Measurements from ENCODE around the gene PIGS.
A peak's percentile ranks its signal among the peaks of the same experiment; 100 is the strongest.
"Not testable (repeated sequence)": the region's sequence is repeated elsewhere in the genome, so short reads cannot be mapped to it uniquely, and the experiment has no call there.

PIGS gene

DNA sequence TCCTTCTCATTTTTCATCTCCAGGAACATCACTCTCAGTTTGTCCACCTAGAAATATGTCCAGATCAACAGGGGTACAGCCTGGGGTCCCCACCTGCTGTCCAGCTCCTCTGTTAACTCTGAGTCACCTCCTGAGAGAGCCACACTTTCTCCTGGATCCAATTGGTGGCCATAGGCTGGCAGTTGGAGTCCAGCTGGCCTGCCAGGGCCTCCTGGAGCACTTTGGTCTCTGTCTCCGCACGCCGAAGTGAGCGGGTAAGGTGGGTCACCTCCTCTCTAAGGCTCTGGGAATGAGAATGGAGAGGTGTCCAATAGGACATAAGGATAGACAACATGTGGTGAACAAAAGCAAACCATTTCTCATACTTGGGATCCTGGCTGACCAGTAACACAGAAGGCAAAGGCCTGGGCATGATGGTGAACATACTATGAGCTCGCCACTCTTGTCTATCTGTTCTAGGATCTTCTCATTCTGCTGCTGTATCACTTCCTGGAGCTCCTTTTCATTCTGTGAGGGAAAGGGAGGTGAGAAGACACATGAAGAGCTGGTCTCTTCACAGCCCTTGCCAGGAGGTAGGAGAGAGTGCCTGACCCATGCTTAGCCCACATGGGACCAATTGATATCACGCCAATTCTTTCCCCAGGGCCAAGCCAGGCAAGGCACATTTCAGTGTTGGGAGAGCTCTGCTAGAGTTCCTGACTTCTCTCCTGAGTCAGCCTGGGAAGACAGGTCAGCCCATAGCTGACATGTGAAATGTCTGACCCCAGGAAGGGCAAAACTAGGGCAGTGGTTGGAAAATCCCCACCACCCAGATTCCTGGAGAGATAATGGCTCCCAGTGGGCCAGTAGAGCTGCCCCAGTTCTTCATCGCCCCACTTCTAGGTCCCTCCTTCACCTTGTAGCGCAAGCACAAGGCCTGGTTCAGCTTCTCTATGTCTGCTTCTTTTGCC, 7.2 kb upstream of the PIGS start:
- no peak for DNase-seq

DNA sequence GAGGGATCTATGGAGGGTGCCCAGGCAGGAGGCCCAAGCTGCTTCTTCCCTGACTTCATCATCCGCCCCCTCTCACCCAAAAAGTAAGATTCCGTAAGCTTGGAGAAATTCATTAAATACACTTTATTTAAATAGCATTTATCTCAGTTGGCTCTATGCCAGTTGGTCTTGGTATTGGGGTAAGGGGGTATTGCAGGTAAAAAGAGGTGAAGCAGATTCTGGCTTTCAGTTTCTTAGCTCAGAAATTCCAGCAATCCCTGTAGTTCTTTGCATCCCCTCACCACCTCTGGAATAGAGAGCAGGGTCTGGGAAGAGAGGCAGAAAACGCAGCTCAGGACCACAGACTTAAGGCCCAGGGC, 6.1 kb upstream of the PIGS start:
- DNase-seq = no peak

DNA sequence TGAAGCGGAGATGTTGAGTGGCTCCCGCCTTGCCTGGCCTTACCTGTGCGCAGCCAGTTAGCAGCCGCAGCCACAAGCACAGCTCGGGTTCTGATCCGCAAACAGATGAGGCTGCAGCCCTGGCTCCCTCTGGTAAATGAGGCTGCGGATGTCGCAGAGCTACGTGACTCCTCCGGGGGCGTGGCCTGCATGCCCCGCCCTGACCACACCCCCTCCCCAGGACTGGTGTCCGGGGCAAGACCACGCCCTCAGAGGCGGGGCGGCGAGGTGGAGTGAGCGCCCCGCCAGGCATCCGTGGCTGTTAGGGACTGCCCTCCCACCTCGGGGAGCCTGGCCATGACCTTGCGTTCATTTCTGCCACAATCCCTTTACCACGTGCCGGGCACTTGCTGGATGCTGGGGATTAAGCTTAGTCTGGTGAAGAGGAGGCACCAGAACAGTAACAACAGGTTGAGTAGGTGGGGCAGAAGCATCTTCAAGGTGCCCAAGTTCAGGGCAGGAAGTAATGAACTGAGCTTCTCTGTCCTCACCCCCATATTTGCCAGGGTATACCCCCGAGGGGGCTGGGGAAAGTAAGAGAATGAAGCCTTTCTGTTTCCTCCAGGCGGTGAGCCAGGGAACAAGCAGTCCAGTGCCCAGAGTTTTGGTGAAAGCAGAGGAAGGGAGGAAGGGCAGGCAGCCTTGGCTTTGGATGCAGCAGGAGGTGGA, 5.6 kb upstream of the PIGS start, which contains the start of gene ALDOC:
ALDOC (minus strand) TSS at position 138 of the 708 bp plus-strand sequence. CDS start 1,363 bp downstream, outside the sequence.
- peak; percentile 97 to 99 for DNase-seq

DNA sequence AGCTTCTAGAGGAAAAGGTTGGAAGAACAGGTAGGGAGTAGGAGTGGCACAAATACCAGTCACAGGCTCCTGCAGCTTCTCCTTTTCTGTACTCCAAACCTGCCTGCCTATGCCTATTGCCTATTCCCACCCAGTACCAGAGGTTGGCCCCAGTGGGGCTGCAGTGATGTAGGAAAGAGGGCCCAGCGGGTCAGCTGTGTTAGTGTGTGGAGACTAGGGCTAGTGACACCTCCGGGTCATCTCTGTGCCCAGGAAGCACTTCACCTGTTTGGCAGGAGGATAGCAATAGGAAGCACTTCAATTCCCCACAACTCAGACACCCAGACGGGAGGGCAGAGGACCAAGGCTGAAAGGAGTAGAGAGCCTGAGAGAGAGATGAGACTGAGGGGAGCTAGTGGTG, 4.7 kb upstream of the PIGS start:
- DNase-seq = not testable (repeated sequence)

DNA sequence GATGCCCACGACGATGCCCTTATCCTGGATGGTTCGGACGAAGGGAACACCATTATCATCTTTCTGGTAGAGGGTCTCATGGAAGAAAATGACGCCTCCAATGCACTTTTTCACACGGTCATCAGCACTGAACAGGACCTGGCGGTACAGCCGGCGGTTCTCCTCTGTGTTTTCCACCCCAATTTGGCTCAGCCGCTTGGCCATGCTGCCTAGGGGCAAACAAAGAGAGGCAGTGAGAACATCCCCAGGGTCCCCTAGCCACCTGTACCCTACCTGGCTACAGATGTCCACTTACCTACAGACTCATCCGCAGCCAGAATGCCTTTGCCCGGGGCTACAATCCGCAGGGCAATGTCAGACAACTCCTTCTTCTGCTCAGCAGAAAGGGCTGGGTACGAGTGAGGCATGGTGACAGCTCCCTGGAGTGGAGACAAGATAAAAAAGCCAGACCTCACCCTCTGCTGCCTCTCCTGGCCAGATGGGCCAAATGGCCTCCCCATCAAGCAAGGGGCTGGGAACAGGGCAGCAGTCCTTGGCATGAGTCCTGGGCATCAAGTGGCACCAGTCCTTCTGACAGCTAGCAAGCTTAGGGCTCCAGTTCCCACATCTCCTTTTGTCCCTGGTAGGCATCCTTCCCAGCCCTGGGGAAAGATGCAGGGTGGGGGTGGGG, 3.9 kb upstream of the PIGS start:
- no peak for DNase-seq

DNA sequence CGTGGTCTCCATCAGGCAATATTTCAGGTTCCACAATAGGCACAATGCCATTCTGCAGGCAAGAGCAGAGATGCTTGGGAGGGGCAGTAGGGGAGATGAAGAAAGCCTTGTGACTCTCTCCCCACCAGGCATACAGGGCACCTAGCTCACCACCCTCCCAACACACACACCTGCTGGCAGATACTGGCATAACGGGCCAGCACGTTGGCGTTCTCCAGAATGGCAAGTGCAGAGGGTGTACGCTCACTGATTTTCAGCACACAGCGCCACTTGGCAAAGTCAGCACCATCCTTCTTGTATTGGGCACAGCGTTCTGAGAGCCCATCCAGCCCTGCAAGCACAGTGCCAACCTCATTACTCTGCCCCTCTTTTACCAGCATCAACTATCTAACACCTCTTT, 3.2 kb upstream of the PIGS start:
- DNase-seq = no peak

DNA sequence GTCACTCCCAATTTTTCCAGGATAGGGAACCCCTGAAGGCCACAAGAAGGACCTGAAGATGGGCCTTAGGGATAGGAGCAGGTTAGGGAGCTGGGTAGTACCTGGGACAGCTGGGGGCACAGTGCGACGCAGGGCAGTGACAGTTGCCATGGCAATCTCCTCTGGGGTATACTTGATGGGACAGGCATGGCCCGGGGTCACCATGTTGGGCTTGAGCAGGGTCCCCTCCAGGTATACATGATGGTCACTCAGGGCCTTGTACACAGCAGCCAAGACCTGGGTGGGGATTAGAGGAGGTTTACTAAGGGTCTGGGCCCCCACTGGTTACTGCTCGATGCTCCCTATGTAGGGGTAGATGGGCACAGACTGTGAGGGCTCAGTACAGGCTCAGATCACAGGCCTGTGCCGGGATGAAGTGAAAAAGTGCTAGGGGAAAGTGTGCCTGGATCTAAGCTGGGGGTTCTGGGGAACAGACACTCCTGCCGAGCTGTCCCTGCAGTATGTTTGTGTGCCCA, 2.7 kb upstream of the PIGS start:
- DNase-seq = no peak

DNA sequence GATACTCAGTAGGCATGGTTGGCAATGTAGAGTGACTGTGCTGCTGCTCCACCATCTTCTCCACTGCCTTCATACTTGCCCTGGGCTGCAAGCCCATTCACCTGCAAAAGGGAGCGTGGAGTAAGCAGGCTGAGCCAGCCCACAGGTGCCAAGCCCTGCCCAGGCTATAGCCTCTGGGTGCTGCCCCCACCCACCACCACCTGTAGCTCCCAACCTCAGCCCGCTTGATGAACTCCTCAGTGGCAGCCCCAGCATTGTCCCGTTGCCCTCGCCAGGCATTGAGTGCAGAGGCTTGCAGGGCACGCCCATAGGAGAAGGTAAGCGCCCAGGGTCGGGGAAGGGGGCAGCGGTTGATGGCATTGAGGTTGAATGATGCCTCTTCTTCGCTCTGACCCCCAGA, 2.2 kb upstream of the PIGS start:
- DNase-seq = no peak

DNA sequence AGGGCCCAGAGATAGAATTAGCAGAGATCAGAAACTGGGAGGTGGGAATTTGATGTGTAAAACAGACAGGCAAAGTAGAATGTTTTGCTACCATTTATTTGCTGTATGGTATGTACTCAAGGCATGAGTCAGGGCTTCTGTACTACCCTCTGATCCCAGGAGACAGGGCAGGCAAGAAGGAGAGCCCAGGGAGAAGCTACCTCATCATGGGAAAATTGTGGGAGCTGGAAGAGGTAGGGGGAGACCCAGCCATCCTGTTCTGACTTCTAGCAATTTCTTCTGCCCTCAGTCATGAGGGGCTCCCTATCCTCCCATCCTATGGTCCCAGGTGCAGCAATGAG, 1.7 kb upstream of the PIGS start:
- no peak for DNase-seq

DNA sequence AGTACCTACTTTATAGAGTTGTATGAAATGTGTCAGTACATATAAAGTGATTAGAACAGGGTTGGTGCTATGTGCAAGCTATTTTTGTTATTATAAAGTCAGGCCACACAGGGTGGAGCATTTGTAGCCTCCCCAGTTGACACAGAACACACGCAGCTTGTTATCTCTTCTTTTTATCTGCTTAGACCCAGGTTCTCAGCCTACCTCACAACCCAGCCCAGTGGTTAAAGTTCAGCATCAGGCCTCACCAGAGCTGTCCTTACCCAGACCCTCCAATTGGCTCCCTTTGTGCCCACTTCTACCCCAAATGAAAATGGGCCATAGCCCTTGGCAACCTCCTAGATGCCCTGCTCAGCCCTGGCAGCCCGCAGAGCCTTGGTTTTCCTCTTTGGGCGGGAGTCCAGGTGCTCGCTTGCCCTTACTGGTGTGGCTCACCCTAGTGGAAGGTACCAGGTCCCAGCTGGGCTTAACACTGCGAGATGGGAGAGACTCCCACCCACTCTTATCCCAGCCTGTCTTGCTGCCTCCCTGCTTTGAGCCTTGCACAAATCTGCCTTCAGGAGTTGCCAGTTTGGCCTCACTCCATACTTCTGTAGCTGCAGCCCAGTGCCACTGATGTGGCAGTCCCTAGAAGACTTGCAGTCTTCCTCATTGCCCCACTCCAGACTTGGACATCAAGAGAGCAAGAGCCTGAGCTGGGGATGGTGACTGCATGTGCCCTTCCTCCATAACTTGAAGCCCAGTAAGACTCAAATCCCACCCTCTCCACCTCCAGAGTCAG, 1.1 kb upstream of the PIGS start:
- no peak for DNase-seq

DNA sequence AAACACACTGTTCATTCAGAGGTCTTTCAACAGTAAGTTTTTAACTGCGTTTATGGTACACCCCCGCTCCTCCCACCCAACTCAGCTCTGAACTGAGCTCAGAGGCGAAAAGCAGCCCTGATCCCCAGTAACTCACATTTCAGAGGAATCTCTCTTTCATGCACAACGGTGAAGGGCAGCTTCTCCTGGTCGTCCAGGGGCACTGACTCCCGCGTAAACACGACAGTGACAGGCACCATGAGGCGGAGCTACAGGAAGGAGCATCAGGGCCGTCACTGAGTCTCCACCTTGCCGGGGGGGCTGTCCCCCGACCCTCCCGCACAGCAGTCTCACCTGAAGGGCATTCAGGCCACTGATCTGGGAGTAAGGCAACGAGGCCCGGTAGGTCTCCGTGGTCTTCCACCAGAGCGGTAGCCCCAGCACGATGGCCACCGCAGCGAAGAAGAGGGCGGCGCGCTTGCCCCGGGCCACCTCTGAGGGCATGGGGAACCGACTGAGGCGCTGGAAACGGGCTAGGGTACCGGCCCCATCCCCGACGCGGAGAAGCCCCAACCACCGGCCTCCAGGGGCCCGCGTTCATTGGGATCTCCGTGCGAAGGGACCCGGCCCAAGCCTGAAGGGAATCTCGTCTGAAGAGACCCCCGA, 486 bp downstream of the PIGS start:
- DNase-seq = peak; percentile 40

DNA sequence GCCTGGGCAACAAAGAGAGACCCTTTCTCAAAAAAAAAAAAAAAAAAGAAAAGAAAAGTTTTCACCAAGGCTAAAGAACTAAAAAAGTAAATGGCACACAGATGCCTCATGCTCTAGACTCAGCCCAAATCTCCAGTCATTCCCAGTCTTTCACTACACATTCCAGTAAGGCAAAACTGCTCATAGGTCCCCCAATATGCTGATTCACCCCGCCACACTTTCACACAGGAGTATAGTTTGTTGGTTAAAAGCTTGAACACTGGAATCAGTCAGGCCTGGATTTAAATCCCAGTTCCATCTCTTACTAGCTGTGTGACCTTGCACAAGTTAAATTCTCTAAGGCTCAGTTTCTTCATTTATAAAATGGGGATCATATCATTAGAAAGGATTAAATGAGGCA, 1.9 kb downstream of the PIGS start:
- no peak for DNase-seq

DNA sequence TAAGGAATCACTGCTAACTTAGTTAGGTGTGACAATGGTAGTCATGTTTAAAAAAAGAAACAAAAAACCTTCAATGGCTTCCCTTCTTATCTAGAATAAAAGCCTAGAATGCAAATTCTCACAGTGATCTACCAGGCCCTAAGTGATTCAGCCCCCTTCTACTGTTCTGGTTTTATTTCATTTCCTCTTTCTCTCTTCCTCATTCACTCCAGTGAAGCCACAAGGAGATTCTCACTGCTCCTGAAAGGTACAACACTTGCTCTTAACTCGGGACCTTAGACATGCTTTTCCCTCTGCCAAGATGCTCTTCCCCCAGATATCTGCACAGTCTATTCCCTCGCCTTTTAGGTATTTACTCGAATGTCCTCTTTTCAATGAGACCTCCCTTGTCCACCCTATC, 3.7 kb downstream of the PIGS start:
- DNase-seq = no peak

DNA sequence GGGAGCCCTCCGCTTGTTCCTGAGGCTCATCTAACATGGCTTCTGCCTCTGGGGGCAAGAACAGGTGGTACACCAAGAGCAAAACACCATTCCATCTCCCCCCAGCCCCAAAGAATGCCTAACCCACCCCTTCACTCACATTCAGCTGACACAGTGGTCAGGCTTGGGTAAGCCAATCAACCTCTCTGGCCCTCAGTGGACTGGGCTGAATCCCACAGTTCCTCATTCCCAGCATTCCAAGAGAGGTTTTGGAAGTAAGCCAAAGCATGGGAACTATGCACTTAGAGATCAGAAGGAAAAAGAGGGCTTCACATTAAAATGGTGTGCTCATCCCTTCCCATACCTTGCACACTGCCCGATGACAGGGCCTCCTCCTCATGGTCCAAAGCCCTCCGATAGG, 7.8 kb downstream of the PIGS start:
- DNase-seq = no peak

DNA sequence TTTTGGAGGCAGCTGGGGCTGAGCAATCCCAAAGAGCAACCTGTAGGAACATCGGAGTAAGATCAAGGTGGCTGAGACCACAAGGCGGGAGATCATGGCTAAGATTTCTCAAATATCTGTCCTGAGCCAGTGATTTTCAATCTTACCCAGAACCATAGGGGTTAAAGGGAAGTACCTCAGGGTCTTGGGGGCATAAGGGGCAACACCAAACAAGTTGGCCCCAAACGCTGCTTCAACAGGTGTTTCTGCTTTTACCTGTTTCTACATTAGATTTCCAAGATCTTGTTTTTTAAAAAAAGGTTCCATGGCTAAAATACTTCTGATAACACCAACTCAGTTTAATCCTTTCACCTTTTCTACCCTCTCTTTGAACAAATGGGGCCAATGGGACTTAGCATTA, 16.3 kb downstream of the PIGS start:
- DNase-seq = no peak

DNA sequence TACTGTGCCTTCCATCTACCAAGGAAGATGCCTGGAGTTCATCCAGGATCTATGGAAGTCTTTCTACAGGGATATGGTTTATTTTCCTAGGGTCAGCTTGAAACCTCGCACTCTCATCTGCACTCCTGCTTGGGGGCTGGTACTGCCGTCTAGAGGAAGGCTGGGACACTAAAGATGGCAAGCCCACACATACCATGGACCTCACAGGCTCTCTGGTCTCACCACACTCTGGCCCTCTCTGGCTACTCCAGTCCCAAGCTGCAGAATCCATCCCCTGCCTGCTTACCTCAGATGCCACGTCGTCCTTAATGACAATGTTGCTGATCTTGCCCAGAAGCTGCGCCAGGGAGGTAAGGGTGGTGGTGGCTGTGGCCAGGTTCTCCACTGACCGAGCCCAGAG, 16.8 kb downstream of the PIGS start:
- no peak for DNase-seq

DNA sequence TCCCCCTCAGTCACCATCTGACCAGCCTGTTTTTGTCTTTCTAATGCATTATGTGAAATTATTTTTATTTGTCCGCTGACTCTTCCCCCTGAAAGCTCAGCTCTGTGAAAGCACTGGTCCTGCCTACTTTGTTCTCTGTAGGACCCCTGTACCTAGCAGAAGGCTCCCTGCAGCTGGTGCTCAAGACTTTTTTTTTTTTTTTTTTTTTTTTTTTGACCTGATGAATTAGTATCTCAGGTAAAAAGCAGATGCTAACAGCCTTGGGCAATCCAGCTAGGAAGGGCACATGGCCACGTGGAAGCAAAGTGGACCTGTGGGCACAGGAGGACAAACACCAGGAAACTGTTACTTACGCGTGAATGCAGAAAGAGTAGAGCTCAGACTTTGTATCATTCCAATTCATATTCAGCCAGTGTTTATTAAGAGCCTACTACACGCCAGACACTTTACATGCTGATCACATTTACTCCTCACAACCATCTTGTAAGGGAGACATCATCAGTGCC, 18.3 kb downstream of the PIGS start:
- no peak for DNase-seq

DNA sequence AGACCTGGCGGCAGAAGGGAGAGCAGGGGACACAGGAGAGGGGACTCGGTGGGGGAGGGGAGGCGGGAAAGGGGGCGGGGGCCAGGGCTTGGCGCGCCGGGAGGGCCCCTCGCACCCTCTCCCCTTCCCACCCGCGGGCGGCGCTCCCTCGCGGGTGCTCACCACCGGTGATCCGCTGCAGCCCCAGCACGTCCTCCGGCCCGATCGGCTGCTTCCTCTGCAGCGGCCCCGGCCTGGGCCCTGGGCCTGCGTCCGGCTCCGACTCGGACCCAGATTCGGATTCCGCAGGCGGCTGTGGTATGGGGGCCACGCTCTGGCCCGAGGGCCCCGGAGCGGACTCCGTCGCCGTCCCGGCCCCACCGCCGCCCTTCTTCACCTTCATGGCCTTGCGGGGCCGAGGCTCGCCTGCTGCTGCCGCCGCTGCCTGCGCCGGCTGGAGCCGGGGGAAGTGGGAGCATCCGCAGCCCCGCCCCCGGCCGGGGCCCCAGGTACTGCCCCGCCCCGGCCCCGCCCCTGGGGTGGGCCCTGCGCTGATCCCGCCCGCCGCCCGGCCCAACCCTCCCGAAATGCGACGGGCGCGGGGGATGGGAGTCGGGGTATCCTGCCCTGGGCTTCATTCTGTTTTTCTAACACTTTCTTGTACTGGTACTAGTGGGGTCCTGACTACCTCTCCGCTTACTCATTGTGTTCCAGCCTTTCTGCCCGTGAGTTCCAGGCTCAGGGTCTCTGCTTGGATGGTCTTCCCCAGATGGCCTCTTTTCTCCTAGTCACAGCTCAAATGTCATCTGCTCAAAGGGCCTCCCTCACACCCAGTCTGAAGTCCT, 18.9 kb downstream of the PIGS start, which contains the start of gene UNC119:
UNC119 (minus strand) TSS at position 449 of the 824 bp plus-strand sequence; CDS start at position 382, 67 bp downstream.
- DNase-seq = peak; percentile 78 to 79

DNA sequence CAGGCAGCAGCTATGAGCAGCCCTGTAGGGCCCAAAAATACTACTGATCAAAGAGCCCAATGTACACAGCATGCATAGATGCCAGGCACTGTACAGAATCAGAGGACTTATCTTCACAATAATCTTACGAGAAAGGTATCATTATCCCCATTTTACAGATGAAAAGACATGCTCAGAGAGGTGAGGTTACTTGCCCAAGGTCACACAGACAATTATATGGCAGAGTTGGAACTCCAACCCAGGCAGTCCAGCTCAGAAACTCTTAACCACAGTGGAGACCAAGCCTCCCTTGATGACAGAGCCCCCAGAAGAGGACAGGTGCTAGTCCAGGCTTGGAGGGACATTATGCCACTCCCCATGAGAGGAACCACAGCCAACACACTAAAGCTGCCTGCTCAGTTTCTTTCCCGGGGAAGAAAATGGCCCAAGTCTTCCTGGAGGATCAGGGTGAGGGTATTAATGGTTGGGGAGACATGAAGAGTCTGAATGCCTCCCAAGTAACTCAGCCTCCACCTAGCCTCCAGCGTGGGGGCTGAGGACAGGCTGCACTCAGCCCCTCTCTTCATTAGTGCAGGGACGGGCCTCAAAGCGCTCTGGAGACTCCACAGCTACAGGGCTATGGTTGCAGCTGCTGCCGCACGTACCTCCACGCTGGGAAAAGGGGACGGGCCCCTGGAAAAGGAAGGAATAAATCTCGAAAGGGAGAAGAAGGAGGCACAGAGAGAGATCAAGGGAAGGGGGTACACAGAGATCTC, 19.7 kb downstream of the PIGS start:
- no peak for DNase-seq

DNA sequence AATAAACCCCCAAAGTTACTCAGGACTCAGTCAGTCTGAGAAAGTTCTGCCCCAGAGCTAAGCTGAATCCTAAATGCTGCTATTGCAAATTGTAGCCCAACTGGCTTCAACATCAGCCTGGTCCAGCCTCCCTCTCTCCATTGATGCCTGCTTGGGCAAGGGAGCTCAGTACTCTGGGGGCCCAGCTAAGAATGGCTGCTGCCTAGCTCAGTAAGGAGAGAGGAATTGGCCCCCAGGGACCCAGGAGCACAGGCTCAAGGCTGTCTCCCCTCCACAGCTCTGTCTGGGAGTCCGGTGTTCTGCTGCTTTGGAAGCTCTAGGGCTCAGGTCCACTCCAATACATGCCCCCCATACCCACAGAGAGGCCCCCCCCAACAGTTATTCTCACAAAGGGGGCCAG, 20.5 kb downstream of the PIGS start:
- no peak for DNase-seq
